CD14-positive monocyte (primary cell): ENCODE measurements around the gene DKK1. TPM values are rescaled to one million over a fixed set of nuclear protein-coding genes. Genes with fewer than 3 reads are reported as not detected.

Experiments
- DNase-seq, 3 donors: peaks; one replicate each; pipeline ENCODE4 v3.0.0-alpha.2; 2011 to 2022
- H2AFZ ChIP-seq: 2 replicates; pipeline ENCODE4 v1.6.0; 2012; ENCODE audit warnings: mild to moderate bottlenecking, low read depth, low read length, inconsistent platforms; ENCODE audit not compliant: insufficient read depth, poor library complexity, severe bottlenecking
- H3K27ac ChIP-seq, 2 donors: 1 replicate in 1 of 2; 2 replicates in 1 of 2; pipeline ENCODE4 v1.5.1; 2012 to 2013; ENCODE audit warnings: low read length in 2 of 2, control low read depth in 1 of 2, inconsistent platforms in 1 of 2, low read depth in 1 of 2, mild to moderate bottlenecking in 1 of 2
- H3K27me3 ChIP-seq, 2 donors: one replicate each; pipeline versions ENCODE4 v1.6.0 to v1.6.1; 2011 to 2013; ENCODE audit warnings: low read length in 2 of 2; ENCODE audit not compliant: control insufficient read depth in 2 of 2, insufficient read depth in 2 of 2
- H3K36me3 ChIP-seq, 2 donors: replicated peaks in 1 of 2; 1 replicate in 1 of 2; 2 replicates in 1 of 2; pipeline versions ENCODE4 v1.5.1 to v1.6.1; 2012 to 2013; ENCODE audit warnings: low read length in 2 of 2, control low read depth in 1 of 2, inconsistent platforms in 1 of 2, mild to moderate bottlenecking in 1 of 2; ENCODE audit not compliant: insufficient read depth in 2 of 2, control insufficient read depth in 1 of 2
- H3K4me1 ChIP-seq, 2 donors: 1 replicate in 1 of 2; 2 replicates in 1 of 2; pipeline versions ENCODE4 v1.5.1 to v1.6.1; 2012 to 2013; ENCODE audit warnings: low read length in 2 of 2, control low read depth in 1 of 2, inconsistent platforms in 1 of 2, mild to moderate bottlenecking in 1 of 2, moderate library complexity in 1 of 2; ENCODE audit not compliant: insufficient read depth in 2 of 2, control insufficient read depth in 1 of 2
- H3K4me2 ChIP-seq: replicated peaks from 2 replicates; pipeline ENCODE3; 2012; ENCODE audit warnings: low read length, moderate library complexity, mild to moderate bottlenecking; ENCODE audit not compliant: poor library complexity, severe bottlenecking; ENCODE audit errors: extremely low read depth
- H3K4me3 ChIP-seq, 3 experiments: fragments of 200-600 bp in 1 of 3; sonication (generic) in 1 of 3; replicated peaks in 1 of 3; 1 replicate in 2 of 3; 2 replicates in 1 of 3; pipeline ENCODE4 v1.5.1; 2011 to 2013; ENCODE audit warnings: low read length in 3 of 3, mild to moderate bottlenecking in 3 of 3, control low read depth in 2 of 3, low read depth in 2 of 3, inconsistent platforms in 1 of 3, moderate library complexity in 1 of 3
- H3K79me2 ChIP-seq: 2 replicates; pipeline ENCODE4 v1.6.0; 2012; ENCODE audit warnings: mild to moderate bottlenecking, control low read depth, inconsistent platforms, low read length, moderate library complexity; ENCODE audit not compliant: insufficient read depth
- H3K9ac ChIP-seq: 2 replicates; pipeline ENCODE4 v1.6.0; 2017; ENCODE audit warnings: low read length, mild to moderate bottlenecking; ENCODE audit not compliant: insufficient read depth, poor library complexity, severe bottlenecking
- H3K9me3 ChIP-seq, 2 donors: replicated peaks in 1 of 2; 1 replicate in 1 of 2; 2 replicates in 1 of 2; pipeline versions ENCODE4 v1.5.1 to v1.6.1; 2012 to 2013; ENCODE audit warnings: low read length in 2 of 2, control low read depth in 1 of 2; ENCODE audit not compliant: control insufficient read depth in 1 of 2, insufficient read depth in 1 of 2
- H4K20me1 ChIP-seq: 2 replicates; pipeline ENCODE4 v1.6.0; 2012; ENCODE audit warnings: mild to moderate bottlenecking, low read length, control low read depth, moderate library complexity; ENCODE audit not compliant: insufficient read depth
- H3K27ac Mint-ChIP-seq, 7 donors: one replicate each; pipeline ENCODE4 v1.8.0; 2020; ENCODE audit warnings: mild to moderate bottlenecking in 7 of 7, mixed read lengths in 7 of 7, moderate library complexity in 6 of 7, inconsistent platforms in 2 of 7
- H3K27me3 Mint-ChIP-seq, 3 donors: one replicate each; pipeline ENCODE4 v1.8.0; 2021 to 2022; ENCODE audit warnings: low read depth in 3 of 3, mild to moderate bottlenecking in 3 of 3, mixed read lengths in 3 of 3, moderate library complexity in 3 of 3, inconsistent platforms in 1 of 3
- H3K36me3 Mint-ChIP-seq, 2 donors: one replicate each; pipeline ENCODE4 v1.8.0; 2020; ENCODE audit warnings: mixed read lengths in 2 of 2, inconsistent platforms in 1 of 2, mild to moderate bottlenecking in 1 of 2
- H3K4me1 Mint-ChIP-seq: one replicate; pipeline ENCODE4 v1.8.0; 2020; ENCODE audit warnings: mild to moderate bottlenecking, mixed read lengths
- H3K4me3 Mint-ChIP-seq, 2 donors: one replicate each; pipeline ENCODE4 v1.8.0; 2020; ENCODE audit warnings: mild to moderate bottlenecking in 2 of 2, mixed read lengths in 2 of 2, moderate library complexity in 1 of 2
- H3K9me3 Mint-ChIP-seq, 7 donors: one replicate each; pipeline ENCODE4 v1.8.0; 2020 to 2022; ENCODE audit warnings: mixed read lengths in 7 of 7, mild to moderate bottlenecking in 6 of 7, moderate library complexity in 6 of 7, inconsistent platforms in 2 of 7
- CTCF ChIP-seq: fragments of 200-600 bp; IDR thresholded peaks from one replicate; pipeline ENCODE4 v1.8.0; 2022; ENCODE audit warnings: antibody characterized with exemption, mild to moderate bottlenecking
- WGBS: methylation state at CpG from one replicate; pipeline ENCODE4 v1.1.5; 2013; ENCODE audit warnings: missing lambda C conversion rate; ENCODE audit not compliant: insufficient coverage; 5-methylcytosine and 5-hydroxymethylcytosine counted together
- intact Hi-C, 2 donors: fragments of 100-400 bp; cut with micrococcal nuclease; formaldehyde crosslinking; loops; one replicate each; pipeline versions ENCODE4 v1.15.0 to v1.15.1; 2023
- polyA plus RNA-seq, 3 donors: library from polyadenylated mRNA; depleted of rRNA in 1 of 3; unstranded in 2 of 3; stranded (reverse) in 1 of 3; fragments of 300-500 nt in 2 of 3; fragments of >200 nt in 1 of 3; fragmentation: Illumina TruSeq in 2 of 3; gene quantifications; 1 replicate in 2 of 3; 2 replicates in 1 of 3; pipeline ENCODE4 v1.2.3, GENCODE V29; 2012 to 2021

The DKK1 gene
- polyA plus RNA-seq, 3 donors, result not detected

GRCh38 chr10:52313256-52313932, 687 bp upstream of the DKK1 start:
- peaks cover 22% of the 10 kb centered on the region for H3K4me1 Mint-ChIP-seq
- H3K27ac Mint-ChIP-seq, result peak overlapping the region in 1 of 7 donors; percentile 43
- H3K27me3 Mint-ChIP-seq, result peaks cover 62 to 68% (median 64%) of the 10 kb centered on the region in 3 donors
- H3K9ac ChIP-seq, result no peak overlapping the region
- H3K27me3 ChIP-seq, result peaks cover 59 to 78% of the 10 kb centered on the region in 2 donors
- WGBS, result 2% methylated on average over 11 of the region's 26 CpGs
- no peak for TF ChIP-seq CTCF
- no peaks in the 10 kb centered on the region for H3K36me3 ChIP-seq
- H3K79me2 ChIP-seq, result no peaks in the 10 kb centered on the region
- peaks cover 0 to 13% of the 10 kb centered on the region in 2 donors for H3K4me1 ChIP-seq
- no peaks in the 10 kb centered on the region for H4K20me1 ChIP-seq
- intact Hi-C loops, result no loop called here
- peak in 1 of 3 donors; percentile 3 for DNase-seq
- peak overlapping the region in 1 of 2 donors; percentile 91 for H3K4me3 Mint-ChIP-seq
- H3K9me3 Mint-ChIP-seq, result peaks cover 0 to 6% (median 2%) of the 10 kb centered on the region in 7 donors
- peaks cover 2 to 6% of the 10 kb centered on the region in 2 donors for H3K36me3 Mint-ChIP-seq
- H3K9me3 ChIP-seq, result peaks cover 0 to 8% of the 10 kb centered on the region in 2 donors
- peak overlapping the region; percentile 28 for H3K4me2 ChIP-seq
- H3K4me3 ChIP-seq, result no peak overlapping the region
- H2AFZ ChIP-seq, result no peak overlapping the region
- no peak overlapping the region for H3K27ac ChIP-seq

- Histone ChIP-seq H3K4me1 (peaks cover 0 to 10% of the 10 kb centered on the region in 2 donors), H3K27ac (no peak overlapping the region), H3K36me3 (no peaks in the 10 kb centered on the region), H2AFZ (no peak overlapping the region), H4K20me1 (no peaks in the 10 kb centered on the region), H3K9ac (no peak overlapping the region), H3K4me3 (peak overlapping the region in 1 of 3 experiments; percentile 33), H3K79me2 (no peaks in the 10 kb centered on the region), H3K4me2 (no peak overlapping the region), H3K9me3 (peaks cover 0 to 8% of the 10 kb centered on the region in 2 donors), H3K27me3 (peaks cover 45 to 62% of the 10 kb centered on the region in 2 donors)
- peaks cover 49 to 52% (median 50%) of the 10 kb centered on the region in 3 donors for H3K27me3 Mint-ChIP-seq
- H3K4me1 Mint-ChIP-seq, result peaks cover 18% of the 10 kb centered on the region
- no peak for DNase-seq
- no peak for TF ChIP-seq CTCF
- intact Hi-C loops, result no loop called here
- peaks cover 2 to 6% of the 10 kb centered on the region in 2 donors for H3K36me3 Mint-ChIP-seq
- H3K27ac Mint-ChIP-seq, result no peak overlapping the region
- WGBS, result 8% methylated on average over 21 of the region's 36 CpGs
- peak overlapping the region; percentile 12 to 91 for H3K4me3 Mint-ChIP-seq
- peaks cover 0 to 6% (median 2%) of the 10 kb centered on the region in 7 donors for H3K9me3 Mint-ChIP-seq
Observed at GRCh38 chr10:52314822-52315552, 906 bp downstream of the DKK1 start.
